MM.1S (cell line): ENCODE measurements around the gene HSDL1.

ENCODE experiments used
- DNase-seq: peaks from one replicate; pipeline ENCODE4 v3.0.0-alpha.2; 2015
- H2AFZ ChIP-seq: fragments of 300-600 bp; sonication (generic); 2 replicates; pipeline ENCODE4 v1.6.0; 2016; ENCODE audit warnings: antibody characterized with exemption, low read length
- H3F3A ChIP-seq: fragments of 300-600 bp; sonication (generic); 2 replicates; pipeline ENCODE4 v1.6.1; 2016; ENCODE audit warnings: mild to moderate bottlenecking, antibody characterized with exemption, low read length, moderate library complexity, mixed read lengths; ENCODE audit not compliant: insufficient read depth
- H3K27ac ChIP-seq: fragments of 300-600 bp; sonication (generic); 2 replicates; pipeline ENCODE4 v1.5.1; 2016; ENCODE audit warnings: mild to moderate bottlenecking, low read length
- H3K27me3 ChIP-seq: fragments of 300-600 bp; sonication (generic); replicated peaks from 2 replicates; pipeline ENCODE4 v1.6.0; 2016; ENCODE audit warnings: low read length; ENCODE audit not compliant: insufficient read depth
- H3K36me3 ChIP-seq: fragments of 300-600 bp; sonication (generic); replicated peaks from 2 replicates; pipeline ENCODE4 v1.6.1; 2016; ENCODE audit warnings: mild to moderate bottlenecking, low read length, mixed read lengths; ENCODE audit not compliant: insufficient read depth
- H3K4me1 ChIP-seq: fragments of 300-600 bp; sonication (generic); 2 replicates; pipeline ENCODE4 v1.6.1; 2016; ENCODE audit warnings: low read length, mixed read lengths
- H3K4me2 ChIP-seq: fragments of 300-600 bp; sonication (generic); 2 replicates; pipeline ENCODE4 v1.6.0; 2016; ENCODE audit warnings: low read depth, low read length
- H3K4me3 ChIP-seq: fragments of 300-600 bp; sonication (generic); 2 replicates; pipeline ENCODE4 v1.5.1; 2016; ENCODE audit warnings: low read length, mixed read lengths
- H3K79me2 ChIP-seq: fragments of 300-600 bp; sonication (generic); 2 replicates; pipeline ENCODE4 v1.6.1; 2016; ENCODE audit warnings: mixed run types, low read length, mixed read lengths
- H3K9ac ChIP-seq: fragments of 300-600 bp; sonication (generic); 2 replicates; pipeline ENCODE4 v1.6.1; 2016; ENCODE audit warnings: low read length, mixed read lengths
- H3K9me2 ChIP-seq: fragments of 300-600 bp; sonication (generic); replicated peaks from 2 replicates; pipeline ENCODE4 v1.6.1; 2016; ENCODE audit warnings: mild to moderate bottlenecking, low read length, mixed read lengths; ENCODE audit not compliant: insufficient read depth
- H3K9me3 ChIP-seq: fragments of 300-600 bp; sonication (generic); replicated peaks from 2 replicates; pipeline ENCODE4 v1.6.1; 2016; ENCODE audit warnings: mild to moderate bottlenecking, low read length, mixed read lengths; ENCODE audit not compliant: insufficient read depth
- H4K20me1 ChIP-seq: fragments of 300-600 bp; sonication (generic); 2 replicates; pipeline ENCODE4 v1.6.1; 2016; ENCODE audit warnings: mild to moderate bottlenecking, low read length, moderate library complexity, mixed read lengths; ENCODE audit not compliant: insufficient read depth
- CTCF ChIP-seq: fragments of 300-600 bp; sonication (generic); IDR thresholded peaks from 2 replicates; pipeline ENCODE4 v1.5.1; 2016; ENCODE audit warnings: antibody characterized with exemption, low read length, mixed read lengths
- EZH2 ChIP-seq: fragments of 300-600 bp; sonication (generic); optimal IDR thresholded peaks from 2 replicates; pipeline ENCODE3; 2017; ENCODE audit warnings: low read depth, mild to moderate bottlenecking, antibody characterized with exemption, low read length, mixed read lengths
- EZH2phosphoT487 ChIP-seq: fragments of 300-600 bp; sonication (generic); IDR thresholded peaks from 2 replicates; pipeline ENCODE4 v1.6.1; 2018; ENCODE audit warnings: antibody characterized with exemption, low read length

The HSDL1 gene

GRCh38 chr16:84111525-84111924 lies 33.5 kb downstream of the HSDL1 start:
- peaks cover 26% of the 10 kb centered on the region for H3F3A ChIP-seq
- no peaks in the 10 kb centered on the region for H4K20me1 ChIP-seq
- peak; percentile 57 for DNase-seq
- H2AFZ ChIP-seq: no peak overlapping the region
- peak overlapping the region; percentile 54; the same call in 1 of the 2 replicates for H3K4me2 ChIP-seq
- no peaks in the 10 kb centered on the region for H3K9me3 ChIP-seq
- no peak overlapping the region for H3K4me3 ChIP-seq
- H3K27me3 ChIP-seq: no peaks in the 10 kb centered on the region
- peak overlapping the region; percentile 100 for H3K27ac ChIP-seq
- no peaks in the 10 kb centered on the region for H3K9me2 ChIP-seq
- H3K79me2 ChIP-seq: peaks cover 66% of the 10 kb centered on the region
- no peak for TF ChIP-seq CTCF
- no peak for TF ChIP-seq EZH2phosphoT487
- TF ChIP-seq EZH2: no peak
- peaks cover 24% of the 10 kb centered on the region for H3K4me1 ChIP-seq
- H3K36me3 ChIP-seq: no peaks in the 10 kb centered on the region
- peak overlapping the region; percentile 91 for H3K9ac ChIP-seq

- DNase-seq: peak; percentile 33
- Histone ChIP-seq H3K4me3 (peak overlapping the region; percentile 25; the same call in 1 of the 2 replicates), H3K9me2 (no peaks in the 10 kb centered on the region), H4K20me1 (no peaks in the 10 kb centered on the region), H3K79me2 (peaks cover 68% of the 10 kb centered on the region), H3F3A (peaks cover 19% of the 10 kb centered on the region), H3K9me3 (no peaks in the 10 kb centered on the region), H3K27ac (peak overlapping the region; percentile 100), H3K4me2 (peak overlapping the region; percentile 54), H3K9ac (peak overlapping the region; percentile 91), H3K36me3 (no peaks in the 10 kb centered on the region), H3K27me3 (no peaks in the 10 kb centered on the region), H2AFZ (no peak overlapping the region), H3K4me1 (peaks cover 24% of the 10 kb centered on the region)
- TF ChIP-seq CTCF (no peak), EZH2phosphoT487 (no peak), EZH2 (no peak)
Measured at GRCh38 chr16:84110527-84110926, 34.5 kb downstream of the HSDL1 start.

- H3K36me3 ChIP-seq: no peaks in the 10 kb centered on the region
- no peak overlapping the region for H2AFZ ChIP-seq
- H3K4me1 ChIP-seq: peaks cover 24% of the 10 kb centered on the region
- peak overlapping the region; percentile 57 for H3K4me2 ChIP-seq
- peak overlapping the region; percentile 100 for H3K27ac ChIP-seq
- no peaks in the 10 kb centered on the region for H4K20me1 ChIP-seq
- H3F3A ChIP-seq: peaks cover 19% of the 10 kb centered on the region
- peaks cover 68% of the 10 kb centered on the region for H3K79me2 ChIP-seq
- H3K4me3 ChIP-seq: peak overlapping the region; percentile 29; the same call in 1 of the 2 replicates
- H3K9me3 ChIP-seq: no peaks in the 10 kb centered on the region
- peak overlapping the region; percentile 91 for H3K9ac ChIP-seq
- no peaks in the 10 kb centered on the region for H3K27me3 ChIP-seq
- TF ChIP-seq CTCF (no peak), EZH2 (no peak), EZH2phosphoT487 (no peak)
- DNase-seq: peak; percentile 72
- H3K9me2 ChIP-seq: no peaks in the 10 kb centered on the region
Measured at GRCh38 chr16:84109598-84110335, 35.2 kb downstream of the HSDL1 start.
